Retinal pigment epithelial cell (primary cell): ENCODE results near the gene ERVK3-1.
"Not testable (repeated sequence)": the region's sequence is repeated elsewhere in the genome, so short reads cannot be mapped to it uniquely, and the experiment has no call there.

Experiments used
- DNase-seq: peaks from one replicate; pipeline ENCODE4 v3.0.0-alpha.2; 2010; ENCODE audit warnings: low read depth
- H3K4me3 ChIP-seq: 2 replicates; pipeline ENCODE4 v1.5.1; 2011; ENCODE audit warnings: mild to moderate bottlenecking, low read length, control low read depth, moderate library complexity
- CTCF ChIP-seq: conservative IDR thresholded peaks from 2 replicates; pipeline ENCODE4 v1.5.1; 2011; ENCODE audit warnings: low read depth, low read length, control low read depth, inconsistent platforms

ERVK3-1 gene

GRCh38 chr19:58305065-58305931 lies at the start of gene ERVK3-1:
TSS of gene ERVK3-1 (plus strand) at chr19:58305377. CDS start at chr19:58312169, 6,792 bp downstream.
- DNase-seq = peak; percentile 89
- H3K4me3 ChIP-seq = peak within 1 kb of the TSS; percentile 95
- TF ChIP-seq CTCF = no peak

- H3K4me3 ChIP-seq, DNase-seq: not testable (repeated sequence)
Measured at GRCh38 chr19:58258259-58258658, 46.9 kb upstream of the ERVK3-1 start.

DNA sequence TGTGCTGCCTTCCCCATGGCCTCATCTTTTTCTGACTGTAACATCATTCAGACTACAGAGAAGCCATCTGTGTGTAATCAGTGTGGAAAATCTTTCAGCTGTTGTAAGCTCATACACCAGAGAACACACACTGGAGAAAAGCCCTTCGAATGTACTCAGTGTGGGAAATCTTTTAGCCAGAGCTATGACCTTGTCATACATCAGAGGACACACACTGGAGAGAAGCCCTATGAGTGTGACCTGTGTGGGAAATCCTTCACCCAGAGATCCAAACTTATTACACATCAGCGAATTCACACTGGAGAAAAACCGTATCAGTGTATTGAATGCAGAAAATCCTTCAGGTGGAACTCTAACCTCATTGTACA lies 43.6 kb upstream of the ERVK3-1 start:
- no peak for DNase-seq
- TF ChIP-seq CTCF = no peak
- no peak overlapping the region for H3K4me3 ChIP-seq

- DNase-seq = no peak
- no peak for TF ChIP-seq CTCF
- no peak overlapping the region for H3K4me3 ChIP-seq
Measured at GRCh38 chr19:58261968-58262921, 42.9 kb upstream of the ERVK3-1 start.

DNA sequence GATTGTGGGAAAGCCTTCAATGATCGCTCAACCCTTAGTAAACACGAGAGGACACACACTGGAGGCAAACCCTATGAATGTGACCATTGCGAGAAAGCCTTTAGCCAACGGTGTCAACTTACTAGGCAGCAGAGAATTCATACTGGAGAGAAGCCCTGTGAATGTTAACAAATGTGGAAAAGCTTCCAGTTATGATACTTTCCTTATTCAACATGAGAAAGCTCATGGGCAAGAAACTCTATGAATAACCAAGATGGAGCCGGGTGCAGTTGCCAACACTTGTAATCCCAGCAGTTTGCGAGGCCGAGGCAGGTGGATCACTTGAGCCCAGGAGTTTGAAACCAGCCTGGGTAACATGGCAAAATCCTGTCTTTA lies 42.3 kb upstream of the ERVK3-1 start:
- no peak for TF ChIP-seq CTCF
- H3K4me3 ChIP-seq = no peak overlapping the region
- no peak for DNase-seq

GRCh38 chr19:58265100-58265499 lies 40.1 kb upstream of the ERVK3-1 start:
- TF ChIP-seq CTCF = no peak
- H3K4me3 ChIP-seq = no peak overlapping the region
- no peak for DNase-seq

DNA sequence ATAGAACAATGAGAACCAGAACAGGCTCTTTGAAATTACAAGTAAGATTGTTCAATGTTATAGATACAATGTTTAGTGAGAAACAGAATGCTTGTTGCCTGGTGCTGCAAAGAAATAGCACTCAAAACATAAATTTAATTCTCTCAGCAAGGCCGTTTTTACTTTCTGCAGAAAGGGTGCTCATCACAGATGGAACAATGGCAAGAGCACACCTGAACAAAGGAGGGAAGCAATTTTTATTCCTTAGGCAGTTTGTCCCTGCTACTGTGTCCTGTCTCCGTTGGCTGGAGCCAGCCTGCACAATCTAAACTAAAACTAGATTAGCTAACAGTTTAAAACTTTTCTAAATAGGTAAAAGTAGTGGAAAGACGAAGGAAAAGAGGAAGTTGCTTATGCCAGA lies 36.8 kb upstream of the ERVK3-1 start:
- no peak for TF ChIP-seq CTCF
- no peak for DNase-seq
- no peak overlapping the region for H3K4me3 ChIP-seq
